K562 (cell line): ENCODE results near the gene PCSK5. TPM values are rescaled to one million over a fixed set of nuclear protein-coding genes. Genes with fewer than 3 reads are reported as not detected.

Source experiments
- ATF7 ChIP-seq: fragments of 450-650 bp; IDR thresholded peaks from 2 replicates; pipeline ENCODE4 v1.7.1; 2014; ENCODE audit warnings: mild to moderate bottlenecking, moderate library complexity
- CXXC5 ChIP-seq: fragments of 250-450 bp; sonication (Bioruptor Pico); IDR thresholded peaks from 2 replicates; pipeline ENCODE4 v1.8.0; 2022; ENCODE audit warnings: inconsistent platforms, mild to moderate bottlenecking, moderate library complexity
- FOXJ3 ChIP-seq: sonication (generic); formaldehyde crosslinking; IDR thresholded peaks from 2 replicates; pipeline ENCODE4 v1.4.0; 2020; ENCODE audit warnings: mild to moderate bottlenecking, missing genetic modification reagents
- JUN ChIP-seq, 2 experiments: sonication (generic) in 1 of 2; formaldehyde crosslinking in 1 of 2; IDR thresholded peaks; 2 replicates each; pipeline versions ENCODE4 v1.6.1 to v1.8.0; 2012 to 2022; ENCODE audit warnings: borderline replicate concordance in 2 of 2, mild to moderate bottlenecking in 2 of 2, improper control_type of control experiment in 1 of 2, low read depth in 1 of 2, low read length in 1 of 2, missing genetic modification reagents in 1 of 2
- NCOR1 ChIP-seq: fragments of 450-650 bp; IDR thresholded peaks from 2 replicates; pipeline ENCODE4 v1.6.1; 2016; ENCODE audit warnings: mild to moderate bottlenecking, moderate library complexity
- NFIC ChIP-seq: fragments of 450-650 bp; IDR thresholded peaks from 2 replicates; pipeline ENCODE4 v1.6.1; 2017; ENCODE audit warnings: mild to moderate bottlenecking, inconsistent platforms
- RAD21 ChIP-seq, 2 experiments: fragments of 250-450 bp in 1 of 2; fragments of 450-650 bp in 1 of 2; sonication (Bioruptor Pico) in 1 of 2; formaldehyde crosslinking in 1 of 2; IDR thresholded peaks in 1 of 2; conservative IDR thresholded peaks in 1 of 2; 2 replicates each; pipeline versions ENCODE4 v1.4.0 to v1.8.0; 2020 to 2022; ENCODE audit warnings: mild to moderate bottlenecking in 2 of 2, moderate library complexity in 1 of 2
- RBBP5 ChIP-seq: fragments of 200-600 bp; sonication (generic); IDR thresholded peaks from 2 replicates; pipeline ENCODE4 v1.6.1; 2012; ENCODE audit warnings: borderline replicate concordance, mild to moderate bottlenecking, low read length, control low read depth, inconsistent platforms; ENCODE audit not compliant: insufficient read depth, poor library complexity, severe bottlenecking
- RNF2 ChIP-seq: sonication (generic); IDR thresholded peaks from 2 replicates; pipeline ENCODE4 v1.6.1; 2016
- TAF1 ChIP-seq: IDR thresholded peaks from 2 replicates; pipeline ENCODE4 v1.6.1; 2011; ENCODE audit warnings: mild to moderate bottlenecking, low read length, moderate library complexity; ENCODE audit not compliant: insufficient read depth, control insufficient read depth, severe bottlenecking; ENCODE audit errors: extremely low read depth
- ZNF354B ChIP-seq: fragments of 250-450 bp; sonication (Bioruptor Pico); IDR thresholded peaks from 2 replicates; pipeline ENCODE4 v1.4.0; 2020
- ZNF583 ChIP-seq: fragments of 250-450 bp; sonication (Bioruptor Pico); IDR thresholded peaks from 2 replicates; pipeline ENCODE4 v1.4.0; 2020
- polyA plus RNA-seq, 8 experiments: library from polyadenylated mRNA; depleted of rRNA in 4 of 8; stranded (reverse) in 5 of 8; unstranded in 3 of 8; fragments of >200 nt; fragmentation: Nextera tagmentation in 2 of 8; fragmentation: Illumina TruSeq in 1 of 8; extraction: Ambion mirVana in 2 of 8; extraction: Trizol in 1 of 8; gene quantifications; 2 replicates each; pipeline versions ENCODE4 v1.2.1 to v1.2.3, GENCODE V29; 2011 to 2014; ENCODE audit warnings: inconsistent platforms in 1 of 8, missing spikeins in 1 of 8
- total RNA-seq, 7 experiments: library from RNA; depleted of rRNA in 6 of 7; stranded (reverse); fragments of >200 nt in 6 of 7; fragmentation: Illumina TruSeq in 2 of 7; extraction: Trizol in 2 of 7; gene quantifications; 2 replicates each; pipeline versions ENCODE4 v1.2.1 to v1.2.3, GENCODE V29; 2011 to 2021; ENCODE audit warnings: low replicate concordance in 1 of 7
- TF ChIP-seq, protein P1 (sequence below), 2 experiments: fragments of 200-800 bp in 1 of 2; sonication (Bioruptor generic) in 1 of 2; sonication (generic) in 1 of 2; formaldehyde crosslinking in 1 of 2; IDR thresholded peaks in 1 of 2; conservative IDR thresholded peaks in 1 of 2; 2 replicates each; pipeline versions ENCODE4 v1.5.0 to v1.6.1; 2016 to 2020; ENCODE audit warnings: missing compliant biosample characterization in 1 of 2, missing genetic modification characterization in 1 of 2, missing genetic modification reagents in 1 of 2
- TF ChIP-seq, protein P2 (sequence below): IDR thresholded peaks from 3 replicates; pipeline ENCODE4 v1.6.1; 2011; ENCODE audit warnings: borderline replicate concordance, mild to moderate bottlenecking, moderate library complexity; ENCODE audit not compliant: insufficient read length; ENCODE audit errors: extremely low read depth
- TF ChIP-seq, protein P3 (sequence below): sonication (generic); formaldehyde crosslinking; IDR thresholded peaks from 2 replicates; pipeline ENCODE4 v1.8.0; 2022; ENCODE audit warnings: missing genetic modification reagents, mild to moderate bottlenecking, borderline replicate concordance

PCSK5 gene
- total and polyA plus RNA-seq, 9 of the 15 experiments (the other 6 are each of a cell fraction or from before 2014, with no cell fraction given): not detected

DNA sequence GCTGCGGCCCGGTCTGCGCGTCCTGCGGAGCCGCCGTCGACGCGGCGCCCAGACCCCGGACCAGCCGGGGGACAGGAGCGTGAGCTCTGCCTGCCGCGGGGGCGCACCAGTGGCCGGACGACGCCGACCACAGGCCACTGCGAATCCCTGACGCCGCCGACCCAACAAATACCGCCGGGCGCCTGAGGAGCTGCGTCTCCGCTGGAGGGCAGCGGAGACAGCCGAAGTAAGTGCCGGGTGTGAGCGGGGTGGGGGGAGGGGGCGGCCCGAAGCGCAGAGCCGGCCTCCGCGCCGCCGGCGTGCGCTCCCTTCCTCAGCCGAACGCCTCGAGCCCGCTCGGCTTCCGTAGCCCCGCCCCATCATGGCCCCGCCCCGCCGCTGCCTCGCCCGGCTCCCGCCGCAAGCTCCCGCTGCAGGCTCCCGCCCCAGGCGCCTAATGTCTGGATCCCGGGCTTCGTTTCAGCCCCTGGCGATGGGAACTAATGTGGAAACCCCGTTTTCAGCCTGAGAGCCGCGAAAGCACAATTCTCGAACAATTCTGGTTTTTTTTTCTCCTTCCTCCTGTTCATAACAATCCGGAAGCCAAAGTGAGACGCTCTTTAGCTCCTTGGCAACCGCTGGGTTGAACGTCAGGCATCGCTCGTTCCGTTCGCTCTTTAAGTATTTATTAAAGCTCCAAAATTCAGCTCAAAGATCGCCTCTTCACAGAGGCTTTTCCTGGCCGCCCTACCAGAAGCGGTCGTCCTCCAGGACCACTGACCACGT lies 503.9 kb downstream of the PCSK5 start, which contains the start of gene RFK (continued):
- TF ChIP-seq, protein P1, sequence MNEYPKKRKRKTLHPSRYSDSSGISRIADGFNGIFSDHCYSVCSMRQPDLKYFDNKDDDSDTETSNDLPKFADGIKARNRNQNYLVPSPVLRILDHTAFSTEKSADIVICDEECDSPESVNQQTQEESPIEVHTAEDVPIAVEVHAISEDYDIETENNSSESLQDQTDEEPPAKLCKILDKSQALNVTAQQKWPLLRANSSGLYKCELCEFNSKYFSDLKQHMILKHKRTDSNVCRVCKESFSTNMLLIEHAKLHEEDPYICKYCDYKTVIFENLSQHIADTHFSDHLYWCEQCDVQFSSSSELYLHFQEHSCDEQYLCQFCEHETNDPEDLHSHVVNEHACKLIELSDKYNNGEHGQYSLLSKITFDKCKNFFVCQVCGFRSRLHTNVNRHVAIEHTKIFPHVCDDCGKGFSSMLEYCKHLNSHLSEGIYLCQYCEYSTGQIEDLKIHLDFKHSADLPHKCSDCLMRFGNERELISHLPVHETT (CRISPR knock-in tag; conservative IDR thresholded peaks at IDR 0.05 in 1 of 2, IDR thresholded peaks at IDR 0.05 in 1 of 2): peak in 1 of 2 experiments; percentile 45; a peak in 2 of 4 replicates
- TF ChIP-seq JUN (IDR thresholded peaks at IDR 0.05; ENCODE audit: borderline replicate concordance, low read depth, low read length): no peak
- TF ChIP-seq JUN (CRISPR knock-in tag; IDR thresholded peaks at IDR 0.05; ENCODE audit: borderline replicate concordance): no peak
- no peak for TF ChIP-seq ZNF583 (CRISPR knock-in tag)
- peak; percentile 51; the same call in 1 of the 2 replicates for TF ChIP-seq NFIC
- TF ChIP-seq NCOR1: peak; percentile 16; the same call in 1 of the 2 replicates
- TF ChIP-seq, protein P2, sequence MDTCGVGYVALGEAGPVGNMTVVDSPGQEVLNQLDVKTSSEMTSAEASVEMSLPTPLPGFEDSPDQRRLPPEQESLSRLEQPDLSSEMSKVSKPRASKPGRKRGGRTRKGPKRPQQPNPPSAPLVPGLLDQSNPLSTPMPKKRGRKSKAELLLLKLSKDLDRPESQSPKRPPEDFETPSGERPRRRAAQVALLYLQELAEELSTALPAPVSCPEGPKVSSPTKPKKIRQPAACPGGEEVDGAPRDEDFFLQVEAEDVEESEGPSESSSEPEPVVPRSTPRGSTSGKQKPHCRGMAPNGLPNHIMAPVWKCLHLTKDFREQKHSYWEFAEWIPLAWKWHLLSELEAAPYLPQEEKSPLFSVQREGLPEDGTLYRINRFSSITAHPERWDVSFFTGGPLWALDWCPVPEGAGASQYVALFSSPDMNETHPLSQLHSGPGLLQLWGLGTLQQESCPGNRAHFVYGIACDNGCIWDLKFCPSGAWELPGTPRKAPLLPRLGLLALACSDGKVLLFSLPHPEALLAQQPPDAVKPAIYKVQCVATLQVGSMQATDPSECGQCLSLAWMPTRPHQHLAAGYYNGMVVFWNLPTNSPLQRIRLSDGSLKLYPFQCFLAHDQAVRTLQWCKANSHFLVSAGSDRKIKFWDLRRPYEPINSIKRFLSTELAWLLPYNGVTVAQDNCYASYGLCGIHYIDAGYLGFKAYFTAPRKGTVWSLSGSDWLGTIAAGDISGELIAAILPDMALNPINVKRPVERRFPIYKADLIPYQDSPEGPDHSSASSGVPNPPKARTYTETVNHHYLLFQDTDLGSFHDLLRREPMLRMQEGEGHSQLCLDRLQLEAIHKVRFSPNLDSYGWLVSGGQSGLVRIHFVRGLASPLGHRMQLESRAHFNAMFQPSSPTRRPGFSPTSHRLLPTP: no peak
- TF ChIP-seq, protein P3, sequence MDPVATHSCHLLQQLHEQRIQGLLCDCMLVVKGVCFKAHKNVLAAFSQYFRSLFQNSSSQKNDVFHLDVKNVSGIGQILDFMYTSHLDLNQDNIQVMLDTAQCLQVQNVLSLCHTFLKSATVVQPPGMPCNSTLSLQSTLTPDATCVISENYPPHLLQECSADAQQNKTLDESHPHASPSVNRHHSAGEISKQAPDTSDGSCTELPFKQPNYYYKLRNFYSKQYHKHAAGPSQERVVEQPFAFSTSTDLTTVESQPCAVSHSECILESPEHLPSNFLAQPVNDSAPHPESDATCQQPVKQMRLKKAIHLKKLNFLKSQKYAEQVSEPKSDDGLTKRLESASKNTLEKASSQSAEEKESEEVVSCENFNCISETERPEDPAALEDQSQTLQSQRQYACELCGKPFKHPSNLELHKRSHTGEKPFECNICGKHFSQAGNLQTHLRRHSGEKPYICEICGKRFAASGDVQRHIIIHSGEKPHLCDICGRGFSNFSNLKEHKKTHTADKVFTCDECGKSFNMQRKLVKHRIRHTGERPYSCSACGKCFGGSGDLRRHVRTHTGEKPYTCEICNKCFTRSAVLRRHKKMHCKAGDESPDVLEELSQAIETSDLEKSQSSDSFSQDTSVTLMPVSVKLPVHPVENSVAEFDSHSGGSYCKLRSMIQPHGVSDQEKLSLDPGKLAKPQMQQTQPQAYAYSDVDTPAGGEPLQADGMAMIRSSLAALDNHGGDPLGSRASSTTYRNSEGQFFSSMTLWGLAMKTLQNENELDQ (CRISPR knock-in tag): no peak
- peak; percentile 63 for TF ChIP-seq TAF1
- TF ChIP-seq ATF7: no peak
- no peak for TF ChIP-seq ZNF354B (CRISPR knock-in tag)
- peak; percentile 22 for TF ChIP-seq RBBP5
- no peak for TF ChIP-seq FOXJ3 (CRISPR knock-in tag)
- TF ChIP-seq RNF2: peak; percentile 59; the same call in 1 of the 2 replicates
- TF ChIP-seq CXXC5 (CRISPR knock-in tag): peak; percentile 71
- TF ChIP-seq RAD21 (CRISPR knock-in tag; conservative IDR thresholded peaks at IDR 0.05 in 1 of 2, IDR thresholded peaks at IDR 0.05 in 1 of 2): peak; percentile 58 to 65
